GM12878 (cell line): ENCODE results near the gene KRTAP10-6. TPM values are rescaled to one million over a fixed set of nuclear protein-coding genes. Genes with fewer than 3 reads are reported as not detected.

Source experiments
- ATAC-seq: fragments of 200-7000 bp; cut with Tn5 transposase; 3 replicates; pipeline ENCODE4 v1.9.1; 2020; ENCODE audit warnings: mild to moderate bottlenecking, moderate library complexity
- BruUV-seq: library from RNA; stranded (reverse); fragments of 400-500 nt; replicated peaks from 2 replicates; lab custom pipeline; 2021; lab: Mats Ljungman, UMichigan
- CTCF ChIA-PET: fragments of 300-600 bp; sonication (Branson Sonifier 250); formaldehyde crosslinking; extraction: SDS; loops from one replicate; lab custom pipeline; 2021; ENCODE audit warnings: inconsistent platforms; lab: Yijun Ruan, JAX
- POLR2A ChIA-PET: fragments of 350-600 bp; formaldehyde crosslinking; extraction: SDS; loops from one replicate; lab custom pipeline; 2021; ENCODE audit warnings: inconsistent platforms; lab: Charles Lee
- RAD21 ChIA-PET: fragments of 300-600 bp; sonication (Branson Sonifier 250); formaldehyde crosslinking; loops from one replicate; lab custom pipeline; 2023; ENCODE audit warnings: antibody characterized with exemption; ENCODE audit not compliant: unreplicated experiment; lab: Charles Lee
- SMC1A ChIA-PET: fragments of 300-600 bp; sonication (Branson Sonifier 250); formaldehyde crosslinking; loops from one replicate; lab custom pipeline; 2023; ENCODE audit not compliant: unreplicated experiment, uncharacterized antibody; lab: Charles Lee
- DNase-seq: peaks from one replicate; pipeline ENCODE4 v3.0.0-alpha.2; 2011; ENCODE audit warnings: low read depth, low spot score
- FAIRE-seq: peaks from 3 replicates; lab custom pipeline; 2011; peaks lifted over from hg19 to GRCh38; lab: Jason Lieb, UNC
- H2AFZ ChIP-seq: 2 replicates; pipeline ENCODE4 v1.6.0; 2011; ENCODE audit warnings: low read depth, low read length, control low read depth; ENCODE audit not compliant: control insufficient read depth
- H3K27ac ChIP-seq: 2 replicates; pipeline ENCODE4 v1.5.1; 2011; ENCODE audit warnings: control low read depth; ENCODE audit not compliant: control insufficient read depth, insufficient read depth
- H3K27me3 ChIP-seq, 2 experiments: replicated peaks in 1 of 2; 2 replicates each; pipeline versions ENCODE4 v1.6.0 to v1.6.1; 2011; ENCODE audit warnings: low read length in 1 of 2; ENCODE audit not compliant: control insufficient read depth in 2 of 2, insufficient read depth in 2 of 2
- H3K36me3 ChIP-seq, 2 experiments: 2 replicates each; pipeline ENCODE4 v1.5.1; 2011; ENCODE audit warnings: low read length in 1 of 2; ENCODE audit not compliant: control insufficient read depth in 2 of 2, insufficient read depth in 2 of 2
- H3K4me1 ChIP-seq: 2 replicates; pipeline ENCODE4 v1.6.1; 2011; ENCODE audit warnings: mild to moderate bottlenecking, low read length, moderate library complexity, mixed read lengths; ENCODE audit not compliant: control insufficient read depth, insufficient read depth
- H3K4me2 ChIP-seq: 2 replicates; pipeline ENCODE4 v1.6.0; 2011; ENCODE audit warnings: control low read depth; ENCODE audit not compliant: control insufficient read depth, insufficient read depth
- H3K4me3 ChIP-seq: fragments of 200-600 bp; sonication (generic); 2 replicates; pipeline ENCODE4 v1.5.1; 2016
- H3K79me2 ChIP-seq: 2 replicates; pipeline ENCODE4 v1.6.0; 2011; ENCODE audit warnings: low read length; ENCODE audit not compliant: control insufficient read depth, insufficient read depth
- H3K9ac ChIP-seq: 2 replicates; pipeline ENCODE4 v1.8.0; 2011; ENCODE audit warnings: low read length, control low read depth, mixed read lengths; ENCODE audit not compliant: control insufficient read depth, insufficient read depth
- H3K9me3 ChIP-seq: replicated peaks from 3 replicates; pipeline ENCODE4 v1.5.1; 2011; ENCODE audit warnings: mild to moderate bottlenecking, low read length; ENCODE audit not compliant: control insufficient read depth, insufficient read depth
- H4K20me1 ChIP-seq: 2 replicates; pipeline ENCODE4 v1.6.0; 2011; ENCODE audit not compliant: control insufficient read depth, insufficient read depth
- ESRRA ChIP-seq: IDR thresholded peaks from 2 replicates; pipeline ENCODE4 v1.6.1; 2012; ENCODE audit warnings: mild to moderate bottlenecking, low read length, improper control_type of control experiment
- IKZF1 ChIP-seq: fragments of 450-650 bp; conservative IDR thresholded peaks from 2 replicates; pipeline ENCODE4 v1.6.1; 2017; ENCODE audit warnings: antibody characterized with exemption, mild to moderate bottlenecking
- KAT2A ChIP-seq: conservative IDR thresholded peaks from 2 replicates; pipeline ENCODE4 v1.6.1; 2011; ENCODE audit warnings: low read depth, low read length; ENCODE audit not compliant: control insufficient read depth
- PML ChIP-seq: IDR thresholded peaks from 2 replicates; pipeline ENCODE4 v1.6.1; 2012; ENCODE audit warnings: low read length, inconsistent platforms
- RCOR1 ChIP-seq: conservative IDR thresholded peaks from 2 replicates; pipeline ENCODE4 v1.6.1; 2012; ENCODE audit warnings: low read depth, low read length, improper control_type of control experiment
- SP1 ChIP-seq: IDR thresholded peaks from one replicate; pipeline ENCODE4 v1.6.1; 2011; ENCODE audit warnings: low read depth, low read length
- ZZZ3 ChIP-seq: IDR thresholded peaks from 2 replicates; pipeline ENCODE4 v1.6.1; 2011; ENCODE audit warnings: low read depth; ENCODE audit not compliant: control insufficient read depth, insufficient read length
- WGBS: methylation state at CpG from one replicate; pipeline ENCODE4 v1.1.6; 2016; ENCODE audit warnings: low lambda C conversion rate; ENCODE audit not compliant: insufficient replicate concordance, insufficient coverage; ENCODE audit errors: missing lambda C conversion rate; 5-methylcytosine and 5-hydroxymethylcytosine counted together
- in situ Hi-C: fragments of 300-500 bp; cut with MboI; formaldehyde crosslinking; loops from 9 replicates; pipeline ENCODE4 v1.14.3; 2018; ENCODE audit warnings: mixed read lengths
- intact Hi-C: fragments of 100-400 bp; cut with micrococcal nuclease; formaldehyde crosslinking; loops from one replicate; pipeline ENCODE4 v1.14.2; 2022; ENCODE audit not compliant: unreplicated experiment
- polyA plus RNA-seq, 11 experiments: library from polyadenylated mRNA; depleted of rRNA in 4 of 11; unstranded in 6 of 11; stranded (reverse) in 5 of 11; fragments of >200 nt; fragmentation: Nextera tagmentation in 4 of 11; fragmentation: Illumina TruSeq in 1 of 11; extraction: Ambion mirVana in 4 of 11; extraction: Trizol in 1 of 11; gene quantifications; 1 replicate in 1 of 11; 2 replicates in 10 of 11; pipeline versions ENCODE4 v1.2.1 to v1.2.3, GENCODE V29; 2011 to 2016; ENCODE audit warnings: inconsistent platforms in 2 of 11, missing spikeins in 2 of 11, low read depth in 1 of 11
- total RNA-seq, 4 experiments: library from RNA; depleted of rRNA in 3 of 4; stranded (reverse); fragments of >200 nt in 3 of 4; fragmentation: Illumina TruSeq in 1 of 4; extraction: Trizol in 1 of 4; gene quantifications; 2 replicates each; pipeline versions ENCODE4 v1.2.1 to v1.2.3, GENCODE V29; 2013 to 2021
- TF ChIP-seq, protein P1 (sequence below): IDR thresholded peaks from 2 replicates; pipeline ENCODE4 v1.6.1; 2011; ENCODE audit warnings: borderline replicate concordance, low read depth, mild to moderate bottlenecking, moderate library complexity, low read length; ENCODE audit not compliant: insufficient read depth, poor library complexity, severe bottlenecking
- TF ChIP-seq, protein P2 (sequence below): IDR thresholded peaks from 2 replicates; pipeline ENCODE4 v1.6.1; 2012; ENCODE audit warnings: low read length, inconsistent platforms

Gene KRTAP10-6
- total and polyA plus RNA-seq, 10 of the 15 experiments (the other 5 are each of a cell fraction or from before 2014, with no cell fraction given) = not detected

DNA sequence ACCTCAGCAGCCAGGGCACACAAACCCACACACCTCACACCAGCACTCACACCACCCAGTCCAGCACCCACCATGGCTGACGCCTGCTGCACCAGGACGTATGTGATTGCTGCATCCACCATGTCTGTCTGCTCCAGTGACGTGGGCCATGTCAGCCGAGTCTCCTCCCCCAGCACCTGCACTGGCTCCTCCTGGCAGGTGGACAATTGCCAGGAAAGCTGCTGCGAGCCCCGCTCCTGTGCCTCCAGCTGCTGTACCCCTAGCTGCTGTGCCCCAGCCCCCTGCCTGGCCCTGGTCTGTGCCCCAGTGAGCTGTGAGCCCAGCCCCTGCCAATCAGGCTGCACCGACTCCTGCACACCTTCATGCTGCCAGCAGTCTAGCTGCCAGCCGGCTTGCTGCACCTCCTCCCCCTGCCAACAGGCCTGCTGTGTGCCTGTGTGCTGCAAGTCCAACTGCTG, 19.8 kb upstream of the KRTAP10-6 start, which contains the start of gene KRTAP10-8:
Gene KRTAP10-8, plus strand, starts transcription at position 51 of the 458 bp plus-strand sequence. Its CDS starts 22 bp downstream, at position 73.
- Histone ChIP-seq H3K4me2 (no peak within 1 kb of the TSS), H3K4me3 (no peak within 1 kb of the TSS), H3K36me3 (no peaks in the 10 kb centered on the region), H3K9ac (no peak within 1 kb of the TSS), H2AFZ (no peak within 1 kb of the TSS), H3K27me3 (no peaks in the 10 kb centered on the region), H3K79me2 (no peaks in the 10 kb centered on the region), H3K4me1 (no peaks in the 10 kb centered on the region), H4K20me1 (no peaks in the 10 kb centered on the region), H3K9me3 (peaks cover 2% of the 10 kb centered on the region; the same call in 1 of the 3 replicates), H3K27ac (no peak within 1 kb of the TSS)
- in situ Hi-C loops (no loop called here), intact Hi-C loops (no loop called here)
- TF ChIP-seq IKZF1 (no peak), SP1 (no peak), ESRRA (no peak), KAT2A (no peak), RCOR1 (no peak), ZZZ3 (no peak), PML (no peak)
- TF ChIP-seq, protein P1, sequence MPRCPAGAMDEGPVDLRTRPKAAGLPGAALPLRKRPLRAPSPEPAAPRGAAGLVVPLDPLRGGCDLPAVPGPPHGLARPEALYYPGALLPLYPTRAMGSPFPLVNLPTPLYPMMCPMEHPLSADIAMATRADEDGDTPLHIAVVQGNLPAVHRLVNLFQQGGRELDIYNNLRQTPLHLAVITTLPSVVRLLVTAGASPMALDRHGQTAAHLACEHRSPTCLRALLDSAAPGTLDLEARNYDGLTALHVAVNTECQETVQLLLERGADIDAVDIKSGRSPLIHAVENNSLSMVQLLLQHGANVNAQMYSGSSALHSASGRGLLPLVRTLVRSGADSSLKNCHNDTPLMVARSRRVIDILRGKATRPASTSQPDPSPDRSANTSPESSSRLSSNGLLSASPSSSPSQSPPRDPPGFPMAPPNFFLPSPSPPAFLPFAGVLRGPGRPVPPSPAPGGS = no peak
- TF ChIP-seq, protein P2, sequence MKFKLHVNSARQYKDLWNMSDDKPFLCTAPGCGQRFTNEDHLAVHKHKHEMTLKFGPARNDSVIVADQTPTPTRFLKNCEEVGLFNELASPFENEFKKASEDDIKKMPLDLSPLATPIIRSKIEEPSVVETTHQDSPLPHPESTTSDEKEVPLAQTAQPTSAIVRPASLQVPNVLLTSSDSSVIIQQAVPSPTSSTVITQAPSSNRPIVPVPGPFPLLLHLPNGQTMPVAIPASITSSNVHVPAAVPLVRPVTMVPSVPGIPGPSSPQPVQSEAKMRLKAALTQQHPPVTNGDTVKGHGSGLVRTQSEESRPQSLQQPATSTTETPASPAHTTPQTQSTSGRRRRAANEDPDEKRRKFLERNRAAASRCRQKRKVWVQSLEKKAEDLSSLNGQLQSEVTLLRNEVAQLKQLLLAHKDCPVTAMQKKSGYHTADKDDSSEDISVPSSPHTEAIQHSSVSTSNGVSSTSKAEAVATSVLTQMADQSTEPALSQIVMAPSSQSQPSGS = no peak
- WGBS = 45% methylated on average over 8 of the region's 8 CpGs
- no peak for ATAC-seq
- ChIA-PET RAD21 (no interaction called here), POLR2A (no interaction called here), CTCF (no interaction called here), SMC1A (no interaction called here)
- BruUV-seq = no TSS peak
- no peak for FAIRE-seq
- DNase-seq = no peak
